22Rv1 (cell line): Measurements from ENCODE around the gene ARPP19.
"Not testable (repeated sequence)": the region's sequence is repeated elsewhere in the genome, so short reads cannot be mapped to it uniquely, and the experiment has no call there.

Source experiments
- CTCF ChIP-seq: fragments of 450-650 bp; IDR thresholded peaks from 2 replicates; pipeline ENCODE4 v1.5.1; 2017; ENCODE audit warnings: mild to moderate bottlenecking
- ZFX ChIP-seq: fragments of 450-650 bp; IDR thresholded peaks from 2 replicates; pipeline ENCODE4 v1.6.1; 2017; ENCODE audit warnings: antibody characterized with exemption, borderline replicate concordance

GRCh38 chr15:52574623-52575022, 5.8 kb upstream of the ARPP19 start:
- TF ChIP-seq CTCF, ZFX: not testable (repeated sequence)
